HepG2 (cell line): ENCODE measurements around the gene GPATCH3. TPM values are rescaled to one million over a fixed set of nuclear protein-coding genes. Genes with fewer than 3 reads are reported as not detected.

Experiments used
- ATF7 ChIP-seq, 2 experiments: fragments of 450-650 bp in 1 of 2; sonication (generic) in 1 of 2; formaldehyde crosslinking in 1 of 2; IDR thresholded peaks; 2 replicates each; pipeline versions ENCODE4 v1.4.0 to v1.6.1; 2016 to 2020; ENCODE audit warnings: antibody characterized with exemption in 1 of 2, mild to moderate bottlenecking in 1 of 2, missing genetic modification reagents in 1 of 2
- CBX5 ChIP-seq: sonication (generic); formaldehyde crosslinking; IDR thresholded peaks from 2 replicates; pipeline ENCODE4 v1.4.0; 2020; ENCODE audit warnings: missing genetic modification reagents, borderline replicate concordance
- CC2D1A ChIP-seq: sonication (generic); formaldehyde crosslinking; IDR thresholded peaks from 2 replicates; pipeline ENCODE4 v1.8.1; 2023; ENCODE audit warnings: mild to moderate bottlenecking, missing genetic modification reagents
- CTCF ChIP-seq: sonication (generic); formaldehyde crosslinking; IDR thresholded peaks from 2 replicates; pipeline ENCODE4 v1.5.0; 2020; ENCODE audit warnings: mild to moderate bottlenecking, missing genetic modification reagents, moderate library complexity
- HOXA3 ChIP-seq: sonication (generic); formaldehyde crosslinking; IDR thresholded peaks from 2 replicates; pipeline ENCODE4 v1.5.0; 2020; ENCODE audit warnings: missing genetic modification reagents
- MLXIP ChIP-seq: sonication (generic); formaldehyde crosslinking; IDR thresholded peaks from 2 replicates; pipeline ENCODE4 v1.9.0; 2021; ENCODE audit warnings: missing genetic modification reagents, borderline replicate concordance
- POGK ChIP-seq: sonication (generic); formaldehyde crosslinking; conservative IDR thresholded peaks from 2 replicates; pipeline ENCODE4 v1.8.0; 2022; ENCODE audit warnings: mild to moderate bottlenecking, moderate library complexity, missing genetic modification reagents
- RNF219 ChIP-seq: sonication (generic); formaldehyde crosslinking; IDR thresholded peaks from 2 replicates; pipeline ENCODE4 v1.5.0; 2020; ENCODE audit warnings: mild to moderate bottlenecking, missing genetic modification reagents
- THAP9 ChIP-seq: sonication (generic); formaldehyde crosslinking; IDR thresholded peaks from 2 replicates; pipeline ENCODE4; 2020; ENCODE audit warnings: missing genetic modification reagents, mild to moderate bottlenecking, borderline replicate concordance
- ZNF563 ChIP-seq: sonication (generic); formaldehyde crosslinking; IDR thresholded peaks from 2 replicates; pipeline ENCODE4 v1.8.0; 2022; ENCODE audit warnings: mild to moderate bottlenecking, moderate library complexity, missing genetic modification reagents
- ZNF709 ChIP-seq: sonication (generic); formaldehyde crosslinking; IDR thresholded peaks from 2 replicates; pipeline ENCODE4 v1.5.0; 2020; ENCODE audit warnings: mild to moderate bottlenecking, missing genetic modification reagents
- ZNF713 ChIP-seq: sonication (generic); formaldehyde crosslinking; IDR thresholded peaks from 2 replicates; pipeline ENCODE4 v1.4.0; 2020; ENCODE audit warnings: mild to moderate bottlenecking, missing genetic modification reagents
- ZNF850 ChIP-seq: sonication (generic); formaldehyde crosslinking; conservative IDR thresholded peaks from 2 replicates; pipeline ENCODE4 v1.9.0; 2021; ENCODE audit warnings: mild to moderate bottlenecking, missing genetic modification reagents
- ZNF891 ChIP-seq: sonication (generic); formaldehyde crosslinking; IDR thresholded peaks from 2 replicates; pipeline ENCODE4 v1.5.0; 2020; ENCODE audit warnings: mild to moderate bottlenecking, missing genetic modification reagents
- polyA plus RNA-seq, 8 experiments: library from polyadenylated mRNA; depleted of rRNA in 3 of 8; stranded (reverse) in 7 of 8; unstranded in 1 of 8; fragments of >200 nt; fragmentation: Illumina TruSeq in 4 of 8; extraction: Trizol in 4 of 8; gene quantifications; 2 replicates each; pipeline versions ENCODE4 v1.2.1 to v1.2.3, GENCODE V29; 2011 to 2016; ENCODE audit warnings: low read depth in 4 of 8, missing spikeins in 1 of 8, mixed read lengths in 1 of 8; ENCODE audit not compliant: insufficient read depth in 1 of 8
- total RNA-seq, 5 experiments: library from RNA; depleted of rRNA; stranded (reverse); fragments of >200 nt; fragmentation: Illumina TruSeq; extraction: Trizol; gene quantifications; 2 replicates each; pipeline ENCODE4 v1.2.3, GENCODE V29; 2016; ENCODE audit warnings: low read depth in 1 of 5

Gene GPATCH3
- total and polyA plus RNA-seq, 2 of the 13 experiments (the other 11 are each of a cell fraction or from before 2014, with no cell fraction given): 8.3 to 11.0 TPM

- TF ChIP-seq ATF7 (IDR thresholded peaks at IDR 0.05): no peak
- TF ChIP-seq ATF7 (CRISPR knock-in tag; IDR thresholded peaks at IDR 0.05): peak; percentile 97
- peak; percentile 47; the same call in 1 of the 2 replicates for TF ChIP-seq ZNF709 (CRISPR knock-in tag)
- peak; percentile 65; the same call in 1 of the 2 replicates for TF ChIP-seq POGK (CRISPR knock-in tag)
- peak; percentile 41 for TF ChIP-seq CTCF (CRISPR knock-in tag)
- TF ChIP-seq ZNF850 (CRISPR knock-in tag): no peak
- no peak for TF ChIP-seq ZNF713 (CRISPR knock-in tag)
- TF ChIP-seq HOXA3 (CRISPR knock-in tag): peak; percentile 91; the same call in 1 of the 2 replicates
- TF ChIP-seq THAP9 (CRISPR knock-in tag): peak; percentile 70; the same call in 1 of the 2 replicates
- peak; percentile 16; the same call in 1 of the 2 replicates for TF ChIP-seq ZNF563 (CRISPR knock-in tag)
- peak; percentile 97 for TF ChIP-seq CBX5 (CRISPR knock-in tag)
- no peak for TF ChIP-seq RNF219 (CRISPR knock-in tag)
- TF ChIP-seq ZNF891 (CRISPR knock-in tag): peak; percentile 78
- no peak; the same call in 1 of the 2 replicates for TF ChIP-seq CC2D1A (CRISPR knock-in tag)
- TF ChIP-seq MLXIP (CRISPR knock-in tag): peak; percentile 66; the same call in 1 of the 2 replicates
These were observed 13.7 kb upstream of the GPATCH3 start, which contains the start of gene NR0B2 (continued) for GRCh38 chr1:26913754-26914619.
